NCI-H2227 treated with DMSO at 0.1 percent for 48 hours (cell line): ENCODE data around the gene LYRM4.

ENCODE experiments used
- DNase-seq: peaks from one replicate; lab custom pipeline; 2025; lab: John Stamatoyannopoulos, UW

LYRM4 gene

GRCh38 chr6:5146398-5146797, 114.4 kb downstream of the LYRM4 start:
- no peak for DNase-seq

DNA sequence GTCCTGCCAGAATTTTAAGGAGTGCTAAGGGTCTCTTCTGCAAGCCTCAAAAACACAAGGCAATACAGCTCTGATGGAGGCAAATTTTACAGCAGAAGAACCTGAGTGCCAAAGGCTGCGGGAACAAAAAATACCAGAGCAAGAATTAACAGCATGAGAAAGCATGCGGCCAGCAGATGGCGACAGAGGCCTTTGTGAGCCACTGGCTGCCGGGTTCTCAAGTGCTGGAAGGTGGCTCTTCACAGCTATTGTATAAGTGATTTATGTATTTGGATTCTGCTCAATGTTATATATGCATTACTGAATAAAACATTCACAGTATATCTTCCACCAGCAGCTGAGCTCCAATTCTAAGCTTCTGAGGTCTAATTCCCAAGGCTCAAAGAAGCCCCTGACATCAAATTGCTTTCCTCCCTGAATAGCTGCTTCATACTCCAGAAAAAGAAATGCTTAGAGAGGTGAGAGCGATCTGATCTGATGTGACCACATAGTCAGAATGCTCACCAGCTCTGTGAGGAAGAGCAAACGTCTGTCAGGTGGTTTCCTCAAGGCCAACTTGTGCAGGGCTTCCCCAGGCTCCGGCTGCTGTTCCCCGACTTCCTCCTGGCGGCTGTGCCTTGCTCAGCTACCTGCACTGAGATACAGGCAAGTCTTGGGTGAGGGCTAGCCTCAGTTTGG, 117.0 kb downstream of the LYRM4 start:
- peak; percentile 78 for DNase-seq

GRCh38 chr6:5142915-5143314, 117.8 kb downstream of the LYRM4 start:
- DNase-seq: no peak

GRCh38 chr6:5142131-5142530, 118.6 kb downstream of the LYRM4 start:
- no peak for DNase-seq

DNA sequence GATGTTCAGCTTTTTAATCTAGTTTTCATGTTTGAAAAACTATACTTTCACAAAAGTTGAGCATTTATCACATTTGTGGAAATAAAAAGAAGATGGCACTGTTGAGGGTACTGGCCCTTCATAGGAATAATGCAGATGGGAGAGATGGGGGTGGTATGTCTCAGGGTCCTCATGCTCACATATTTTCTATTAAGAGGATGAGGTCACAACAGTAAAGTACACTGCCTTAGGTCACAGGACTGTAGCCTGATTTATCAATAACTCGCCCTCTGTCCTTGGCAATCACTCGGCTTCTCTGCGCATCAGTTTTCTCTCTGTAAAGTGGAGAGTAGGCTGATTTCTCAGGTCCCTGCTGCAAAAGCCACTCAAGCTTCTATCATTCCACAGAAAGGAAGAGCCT, 119.7 kb downstream of the LYRM4 start:
- DNase-seq: no peak

DNA sequence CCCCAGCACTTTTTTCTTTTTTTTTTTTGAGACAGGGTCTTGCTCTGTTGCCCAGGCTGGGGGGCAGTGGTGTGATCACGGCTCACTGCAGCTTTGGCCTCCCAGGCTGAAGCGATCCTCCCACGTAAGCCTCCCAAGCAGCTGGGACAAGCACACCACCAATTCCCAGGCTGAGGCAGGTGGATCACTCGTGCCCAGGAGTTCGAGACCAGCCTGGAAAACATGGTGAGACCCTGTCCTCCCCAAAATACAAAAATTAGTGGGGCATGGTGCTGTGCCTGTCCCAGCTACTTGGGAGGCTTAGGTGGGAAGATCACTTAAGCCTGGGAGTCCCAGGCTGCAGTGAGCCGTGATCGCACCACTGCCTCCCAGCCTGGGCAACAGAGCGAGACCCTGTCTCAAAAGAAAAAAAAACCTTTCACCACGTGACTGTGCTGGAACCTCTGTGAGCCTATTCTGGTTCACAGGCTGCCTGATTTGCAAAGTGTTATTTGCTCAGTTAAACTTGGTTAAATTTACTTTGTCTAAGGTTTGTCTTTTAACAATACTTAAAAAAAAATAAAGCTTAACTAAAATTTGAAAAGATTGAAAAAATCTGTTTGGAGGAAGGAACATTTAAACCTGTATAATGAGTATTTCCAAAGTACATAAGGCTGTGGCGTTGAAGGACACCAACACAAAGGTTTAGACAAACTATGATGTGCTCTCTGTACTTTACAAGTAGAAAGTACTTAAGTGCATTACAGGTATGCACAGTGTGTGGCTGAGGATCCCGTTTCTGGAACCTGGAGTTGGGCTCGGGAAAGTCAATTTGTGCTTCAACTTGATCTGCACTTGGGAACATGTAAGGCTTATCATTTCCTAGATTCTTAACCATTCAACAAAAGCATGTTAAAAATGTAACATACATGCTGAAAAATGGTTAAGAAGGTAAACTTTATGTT, 120.7 kb downstream of the LYRM4 start:
- no peak for DNase-seq

DNA sequence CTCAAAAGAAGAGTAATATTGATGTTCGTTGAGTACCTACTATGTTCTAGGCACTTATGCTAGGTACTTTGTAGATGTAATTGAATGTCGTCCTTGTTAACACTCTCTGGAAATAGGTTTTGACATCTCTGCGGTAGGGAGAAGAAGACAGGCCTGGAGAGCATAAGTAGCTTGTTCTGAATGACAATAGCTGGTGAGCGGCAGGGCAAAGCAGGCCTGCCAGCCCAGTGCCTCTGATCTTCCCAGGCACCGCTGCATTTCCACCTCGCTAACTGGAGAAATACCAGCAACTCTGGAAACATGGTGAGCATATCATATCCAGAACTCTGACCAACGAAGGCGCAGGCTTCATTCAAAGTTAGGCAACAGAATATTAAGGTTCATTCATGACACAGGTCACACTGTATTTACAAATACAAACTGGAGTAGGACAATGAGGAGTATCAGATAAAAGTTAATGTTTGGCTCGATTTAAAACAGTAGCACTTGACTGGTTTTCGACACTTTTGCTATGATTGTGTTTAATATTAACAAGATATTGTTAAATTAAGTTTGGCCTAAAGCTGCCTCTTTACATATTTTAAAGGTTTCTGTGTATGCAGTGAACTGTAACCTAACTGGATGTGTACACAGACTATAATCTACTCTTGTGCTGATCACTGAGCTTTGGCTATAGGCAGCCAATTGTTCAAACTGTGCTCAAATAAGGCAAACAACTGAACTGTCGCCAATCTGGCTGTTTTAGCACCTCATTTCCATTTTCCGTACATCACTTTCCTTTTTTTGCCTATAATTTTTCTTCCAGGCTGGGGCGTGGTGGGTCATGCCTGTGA, 121.5 kb downstream of the LYRM4 start:
- no peak for DNase-seq

DNA sequence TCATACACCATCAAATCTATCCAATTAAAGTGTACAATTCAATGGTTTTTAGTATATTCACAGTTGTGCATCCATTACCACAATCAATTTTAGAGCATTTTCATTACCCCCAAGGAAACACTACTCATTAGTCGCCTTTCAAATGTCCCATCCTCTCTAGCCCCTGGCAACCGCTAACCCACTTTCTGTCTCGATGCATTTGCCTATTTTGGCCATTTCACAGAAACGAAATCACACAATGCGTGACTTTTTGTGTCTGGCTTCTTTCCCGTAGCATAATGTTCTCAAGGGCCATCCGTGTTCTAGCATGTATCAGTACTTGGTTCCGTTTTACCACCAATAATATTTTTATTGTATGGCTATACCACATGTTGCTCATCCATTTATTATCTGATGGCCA, 123.9 kb downstream of the LYRM4 start:
- DNase-seq: no peak

DNA sequence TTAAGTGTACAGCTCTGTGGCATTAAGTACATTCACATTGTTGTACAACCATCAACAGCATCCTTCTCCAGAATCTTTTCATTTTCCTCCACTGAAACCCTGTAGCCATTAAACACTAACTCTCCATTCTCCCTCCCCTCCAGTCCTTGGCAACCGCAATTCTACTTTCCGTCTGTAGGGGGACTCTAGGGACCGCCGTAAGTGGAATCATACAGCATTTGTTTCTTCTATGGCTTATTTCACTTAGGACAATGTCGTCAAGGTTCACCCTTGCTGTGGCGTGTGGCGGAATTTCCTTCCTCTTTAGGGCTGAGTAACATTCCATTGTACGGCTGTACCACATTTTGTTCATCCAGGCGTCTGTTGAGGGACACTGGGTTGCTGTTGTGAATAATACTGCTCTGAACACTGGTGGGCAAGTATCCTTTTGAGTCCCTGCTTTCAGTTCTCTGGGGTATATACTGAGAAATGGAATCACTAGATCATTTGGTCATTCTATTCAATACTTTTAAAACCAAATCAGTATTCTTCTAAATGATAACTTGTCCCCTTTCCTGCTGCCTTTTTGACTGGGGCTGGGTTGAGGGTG, 124.9 kb downstream of the LYRM4 start:
- no peak for DNase-seq

DNA sequence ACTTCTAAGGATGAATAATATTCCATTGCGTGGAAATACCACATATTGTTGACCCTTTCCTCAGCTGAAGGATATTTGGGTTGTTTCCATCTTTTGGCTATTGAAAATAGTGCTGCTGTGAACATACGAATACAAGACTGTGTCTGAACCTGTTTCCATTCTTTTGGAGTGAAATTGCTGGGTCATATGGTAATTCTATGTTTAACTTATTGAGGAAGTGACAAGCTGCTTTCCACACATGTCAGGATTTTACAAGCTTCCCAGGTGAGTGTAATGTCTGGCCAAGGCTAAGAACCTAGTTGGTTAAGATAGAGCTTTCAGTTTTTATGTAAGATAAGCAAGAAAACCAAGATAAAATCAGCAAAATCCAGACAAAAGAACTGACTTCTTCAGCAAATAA, 126.8 kb downstream of the LYRM4 start:
- no peak for DNase-seq

DNA sequence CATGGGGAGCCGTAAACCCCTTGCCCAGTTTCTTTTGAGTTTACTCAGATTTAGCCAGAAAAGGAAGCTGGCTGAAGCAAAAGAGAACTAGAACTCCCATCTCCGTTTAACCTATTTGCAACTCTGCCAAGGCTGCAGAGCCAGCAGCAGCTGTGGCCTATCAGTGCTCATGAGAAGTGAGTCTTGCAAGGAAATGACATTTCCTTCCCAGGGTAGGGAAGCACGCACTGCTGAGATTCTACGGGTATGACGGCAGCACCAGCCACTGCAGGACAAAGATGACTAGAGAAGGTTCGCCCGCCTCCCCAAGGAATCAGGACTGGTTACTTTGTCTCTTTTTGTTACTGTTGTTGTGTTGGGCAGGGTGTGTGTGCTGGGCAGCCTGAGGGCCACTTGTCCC, 128.0 kb downstream of the LYRM4 start:
- peak; percentile 70 for DNase-seq

- DNase-seq: no peak
Measured at GRCh38 chr6:5130135-5130866, 130.4 kb downstream of the LYRM4 start.

GRCh38 chr6:5128351-5128750, 132.4 kb downstream of the LYRM4 start:
- DNase-seq: no peak

- no peak for DNase-seq
Measured at GRCh38 chr6:5127106-5127687, 133.6 kb downstream of the LYRM4 start.

DNA sequence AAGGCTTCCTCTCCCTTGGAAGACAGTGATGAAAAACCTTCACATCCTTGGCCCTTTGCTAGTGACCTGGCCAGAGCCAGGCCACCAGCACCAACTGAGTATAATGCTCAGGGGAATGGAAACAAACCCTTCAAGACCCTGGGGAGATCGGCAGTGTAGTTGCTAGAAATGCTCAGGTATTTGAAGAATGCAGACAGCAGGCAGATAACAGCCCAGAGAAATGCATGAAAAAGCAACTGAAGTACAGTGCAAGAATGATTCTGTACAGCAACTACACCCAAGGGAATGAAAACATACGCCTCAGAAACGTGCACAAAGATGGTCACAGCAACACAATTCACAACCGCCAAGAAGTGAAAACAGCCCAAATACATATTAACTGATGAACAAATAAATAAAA, 134.5 kb downstream of the LYRM4 start:
- DNase-seq: no peak

- no peak for DNase-seq
Measured at GRCh38 chr6:5125152-5126006, 135.4 kb downstream of the LYRM4 start.

GRCh38 chr6:5124526-5124925, 136.2 kb downstream of the LYRM4 start:
- DNase-seq: no peak

GRCh38 chr6:5123296-5124143, 137.2 kb downstream of the LYRM4 start:
- DNase-seq: no peak

DNA sequence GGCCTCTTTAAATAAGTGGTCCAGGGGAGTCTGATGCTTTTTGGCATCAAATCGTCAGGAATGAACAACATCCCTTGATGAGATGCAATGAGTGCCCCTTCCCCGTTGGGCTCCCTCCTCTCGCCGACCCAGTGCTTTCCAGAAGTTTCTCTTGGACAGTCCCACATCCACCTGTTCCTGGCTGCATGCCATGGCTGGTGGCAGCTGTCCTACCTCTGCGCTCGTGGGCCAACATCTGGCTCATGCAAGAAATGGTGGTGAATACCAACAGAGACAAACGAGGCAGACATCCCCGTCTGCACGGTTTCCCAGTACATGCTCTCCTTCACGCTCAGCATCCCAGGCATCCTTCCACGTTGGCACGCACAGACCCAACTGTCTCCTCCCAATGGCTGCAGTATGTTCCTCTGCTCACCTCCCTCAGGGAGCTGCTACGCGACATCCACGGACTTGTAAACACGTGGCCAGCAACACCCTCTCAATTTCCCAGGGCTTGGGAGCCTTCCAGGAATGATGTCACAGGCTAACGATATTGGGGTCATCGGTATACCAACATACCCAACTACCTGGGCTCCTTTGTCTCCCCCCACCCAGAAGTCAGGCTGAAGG, 138.1 kb downstream of the LYRM4 start:
- DNase-seq: no peak
